Measurements from ENCODE around the gene QSOX1.

The QSOX1 gene

GRCh38 chr1:180157576-180158057 is 2.9 kb downstream of the QSOX1 start:
- no peak for TF ChIP-seq ZNF274 (IDR thresholded peaks at IDR 0.05; ENCODE audit: low read depth, low read length)
- no peak overlapping the region for H3K4me3 ChIP-seq (ENCODE audit: low read length)

- TF ChIP-seq ZNF274 (IDR thresholded peaks at IDR 0.05; ENCODE audit: low read depth, low read length): no peak
- no peak overlapping the region for H3K4me3 ChIP-seq (ENCODE audit: low read length)
Observed at GRCh38 chr1:180158149-180159147, 3.8 kb downstream of the QSOX1 start.

GRCh38 chr1:180160357-180160756 is 5.7 kb downstream of the QSOX1 start:
- no peak for TF ChIP-seq ZNF274 (IDR thresholded peaks at IDR 0.05; ENCODE audit: low read depth, low read length)
- H3K4me3 ChIP-seq (ENCODE audit: low read length): no peak overlapping the region

- TF ChIP-seq ZNF274 (IDR thresholded peaks at IDR 0.05; ENCODE audit: low read depth, low read length): no peak
- H3K4me3 ChIP-seq (ENCODE audit: low read length): no peak overlapping the region
Observed at GRCh38 chr1:180163041-180163440, 8.4 kb downstream of the QSOX1 start.

- no peak overlapping the region for H3K4me3 ChIP-seq (ENCODE audit: low read length)
- TF ChIP-seq ZNF274 (IDR thresholded peaks at IDR 0.05; ENCODE audit: low read depth, low read length): no peak
Observed at GRCh38 chr1:180165096-180165495, 10.4 kb downstream of the QSOX1 start.

GRCh38 chr1:180165509-180166435 is 11.1 kb downstream of the QSOX1 start:
- no peak for TF ChIP-seq ZNF274 (IDR thresholded peaks at IDR 0.05; ENCODE audit: low read depth, low read length)
- H3K4me3 ChIP-seq (ENCODE audit: low read length): no peak overlapping the region

GRCh38 chr1:180166436-180166800 is 11.7 kb downstream of the QSOX1 start:
- no peak for TF ChIP-seq ZNF274 (IDR thresholded peaks at IDR 0.05; ENCODE audit: low read depth, low read length)
- H3K4me3 ChIP-seq (ENCODE audit: low read length): no peak overlapping the region

- no peak overlapping the region for H3K4me3 ChIP-seq (ENCODE audit: low read length)
- no peak for TF ChIP-seq ZNF274 (IDR thresholded peaks at IDR 0.05; ENCODE audit: low read depth, low read length)
Observed at GRCh38 chr1:180167021-180167701, 12.5 kb downstream of the QSOX1 start.

GRCh38 chr1:180167721-180168467 is 13.2 kb downstream of the QSOX1 start:
- H3K4me3 ChIP-seq (ENCODE audit: low read length): no peak overlapping the region
- TF ChIP-seq ZNF274 (IDR thresholded peaks at IDR 0.05; ENCODE audit: low read depth, low read length): no peak

GRCh38 chr1:180168786-180169639 is 14.3 kb downstream of the QSOX1 start:
- no peak for TF ChIP-seq ZNF274 (IDR thresholded peaks at IDR 0.05; ENCODE audit: low read depth, low read length)
- no peak overlapping the region for H3K4me3 ChIP-seq (ENCODE audit: low read length)

- no peak for TF ChIP-seq ZNF274 (IDR thresholded peaks at IDR 0.05; ENCODE audit: low read depth, low read length)
- no peak overlapping the region for H3K4me3 ChIP-seq (ENCODE audit: low read length)
Observed at GRCh38 chr1:180169640-180170195, 15.0 kb downstream of the QSOX1 start.

- TF ChIP-seq ZNF274 (IDR thresholded peaks at IDR 0.05; ENCODE audit: low read depth, low read length): no peak
- H3K4me3 ChIP-seq (ENCODE audit: low read length): no peak overlapping the region
Observed at GRCh38 chr1:180170546-180171151, 16.0 kb downstream of the QSOX1 start.

Measured in GM08714 (cell line).